GM08714 (cell line): ENCODE results near the gene MEOX2.

Experiments
- H3K4me3 ChIP-seq: fragments of 200-500 bp; sonication (Bioruptor generic); 2 replicates; pipeline ENCODE4 v1.5.1; 2014; ENCODE audit warnings: mild to moderate bottlenecking, low read length, inconsistent platforms
- ZNF274 ChIP-seq: IDR thresholded peaks from 2 replicates; pipeline ENCODE4 v1.6.1; 2012; ENCODE audit warnings: mild to moderate bottlenecking, low read depth, low read length

MEOX2 gene

GRCh38 chr7:15609287-15609686, 77.2 kb downstream of the MEOX2 start:
- no peak overlapping the region for H3K4me3 ChIP-seq
- TF ChIP-seq ZNF274: no peak

- no peak overlapping the region for H3K4me3 ChIP-seq
- no peak for TF ChIP-seq ZNF274
Measured at GRCh38 chr7:15607529-15608210, 78.8 kb downstream of the MEOX2 start.

DNA sequence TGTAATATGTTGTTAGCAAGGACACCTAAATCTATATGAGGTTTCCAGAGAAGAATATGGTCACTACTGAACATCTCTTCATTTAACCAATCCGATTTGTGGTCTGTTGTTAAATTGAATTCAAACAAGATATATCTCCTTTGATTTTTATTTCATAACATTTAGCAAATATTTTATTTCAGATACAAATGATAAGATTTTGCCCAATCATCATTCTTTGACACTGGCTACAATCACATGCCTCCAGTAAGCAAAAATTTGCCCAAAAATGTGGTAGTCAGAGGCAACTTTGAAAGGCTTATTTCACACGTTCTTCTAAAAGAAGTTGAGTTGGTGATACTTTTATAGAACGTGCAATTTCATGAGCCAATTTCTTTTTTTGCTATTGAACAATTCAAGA, 79.9 kb downstream of the MEOX2 start:
- no peak for TF ChIP-seq ZNF274
- no peak overlapping the region for H3K4me3 ChIP-seq

DNA sequence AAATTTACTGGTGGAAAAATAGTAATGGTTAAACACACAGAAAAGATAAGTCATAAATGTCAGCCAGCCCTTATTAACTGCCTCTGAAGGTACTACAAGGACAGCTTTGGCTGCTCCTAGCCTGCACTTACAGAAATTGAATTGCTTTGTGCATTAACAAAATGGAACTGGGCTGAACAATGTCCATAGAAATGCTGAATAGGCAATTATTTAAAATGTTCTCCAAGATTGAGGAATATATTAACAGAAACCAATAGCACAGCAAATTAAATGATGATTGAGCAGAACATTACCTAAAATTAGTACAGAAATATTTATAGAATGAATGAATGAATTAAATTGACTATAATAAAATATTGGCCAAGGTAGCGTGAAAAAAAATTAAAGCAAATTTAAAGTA, 82.3 kb downstream of the MEOX2 start:
- TF ChIP-seq ZNF274: no peak
- H3K4me3 ChIP-seq: no peak overlapping the region

DNA sequence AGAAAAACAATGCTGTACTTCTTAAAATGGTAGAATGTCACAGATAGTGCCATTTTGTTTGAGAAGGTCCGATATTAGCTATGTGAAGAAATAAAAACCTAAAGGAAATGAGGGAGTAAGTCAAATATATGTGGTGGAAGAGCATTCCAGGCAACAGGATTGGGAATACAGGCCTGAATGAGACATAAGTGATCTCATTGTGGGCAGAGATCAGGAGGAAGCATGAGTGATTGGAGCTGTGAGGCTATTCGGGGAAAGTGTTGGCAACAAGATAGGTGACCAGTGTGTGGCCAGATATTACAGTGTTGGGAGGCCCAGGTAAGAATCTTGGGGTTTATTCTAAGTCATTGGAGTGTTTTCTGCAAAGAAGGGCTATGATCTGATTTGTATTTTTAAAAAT, 83.4 kb downstream of the MEOX2 start:
- TF ChIP-seq ZNF274: no peak

DNA sequence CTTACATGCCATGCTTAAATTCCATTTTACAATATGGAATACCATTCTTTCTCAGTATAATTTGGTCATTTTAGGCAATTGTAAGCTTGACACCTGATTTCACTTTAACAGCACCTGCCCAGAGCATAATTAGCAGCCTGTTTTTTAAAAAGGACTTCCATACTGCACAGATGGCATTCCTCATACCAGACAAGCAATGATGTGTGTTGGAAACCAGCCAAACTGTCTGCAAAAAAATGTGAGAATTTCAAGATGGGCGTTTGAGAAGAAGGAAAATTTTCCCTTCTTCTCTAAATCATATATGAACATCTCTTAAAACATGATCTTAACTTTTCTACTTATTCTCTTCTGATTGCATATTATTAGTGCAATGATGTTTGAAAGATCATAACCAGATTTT, 84.2 kb downstream of the MEOX2 start:
- no peak overlapping the region for H3K4me3 ChIP-seq
- no peak for TF ChIP-seq ZNF274

More for the DNA sequence above, 83.4 kb downstream of the MEOX2 start:
- H3K4me3 ChIP-seq: no peak overlapping the region

GRCh38 chr7:15601175-15601574, 85.3 kb downstream of the MEOX2 start:
- H3K4me3 ChIP-seq: no peak overlapping the region
- no peak for TF ChIP-seq ZNF274

- no peak overlapping the region for H3K4me3 ChIP-seq
- no peak for TF ChIP-seq ZNF274
Measured at GRCh38 chr7:15600298-15600697, 86.2 kb downstream of the MEOX2 start.

GRCh38 chr7:15594461-15594860, 92.0 kb downstream of the MEOX2 start:
- TF ChIP-seq ZNF274: no peak
- H3K4me3 ChIP-seq: no peak overlapping the region

DNA sequence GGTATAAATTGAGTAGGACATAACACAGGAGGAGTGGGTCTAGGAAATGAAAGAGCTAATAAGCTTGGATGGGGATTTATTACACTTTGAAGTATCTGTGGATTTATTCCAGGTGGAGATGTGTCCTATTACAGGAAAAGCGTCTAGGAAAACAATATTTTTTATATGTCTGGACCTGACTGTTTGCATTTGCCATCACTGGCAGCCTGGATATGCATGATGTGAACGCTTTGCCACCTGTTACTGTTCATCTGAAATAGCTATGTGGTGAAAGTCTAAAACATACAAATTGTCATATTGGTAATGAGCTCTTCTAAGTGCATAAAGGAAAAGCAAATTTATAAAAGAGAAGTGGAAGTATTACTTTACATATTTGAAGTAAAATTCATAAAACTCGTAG, 93.1 kb downstream of the MEOX2 start:
- TF ChIP-seq ZNF274: no peak
- H3K4me3 ChIP-seq: no peak overlapping the region

DNA sequence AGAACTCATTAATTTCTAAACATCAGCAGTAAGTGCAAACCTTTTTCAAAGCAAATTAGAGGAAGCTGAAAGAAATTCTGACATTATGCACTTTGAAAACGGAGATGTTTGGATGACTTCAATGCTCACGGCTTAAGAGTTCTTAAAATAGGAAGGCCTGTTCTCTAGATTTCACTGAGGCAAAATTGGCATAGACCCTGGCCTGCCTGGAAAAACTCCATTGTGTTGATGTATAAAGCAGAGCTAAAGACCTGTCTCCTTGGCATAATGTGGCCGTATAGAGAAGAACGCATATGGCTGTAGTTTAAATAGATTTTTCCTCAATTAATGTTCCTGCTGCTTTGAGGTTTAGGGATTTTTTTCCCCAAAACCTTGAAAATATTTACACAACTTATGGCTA, 100.2 kb downstream of the MEOX2 start:
- no peak overlapping the region for H3K4me3 ChIP-seq
- no peak for TF ChIP-seq ZNF274

- TF ChIP-seq ZNF274: no peak
- H3K4me3 ChIP-seq: no peak overlapping the region
Measured at GRCh38 chr7:15584575-15584974, 101.9 kb downstream of the MEOX2 start.

DNA sequence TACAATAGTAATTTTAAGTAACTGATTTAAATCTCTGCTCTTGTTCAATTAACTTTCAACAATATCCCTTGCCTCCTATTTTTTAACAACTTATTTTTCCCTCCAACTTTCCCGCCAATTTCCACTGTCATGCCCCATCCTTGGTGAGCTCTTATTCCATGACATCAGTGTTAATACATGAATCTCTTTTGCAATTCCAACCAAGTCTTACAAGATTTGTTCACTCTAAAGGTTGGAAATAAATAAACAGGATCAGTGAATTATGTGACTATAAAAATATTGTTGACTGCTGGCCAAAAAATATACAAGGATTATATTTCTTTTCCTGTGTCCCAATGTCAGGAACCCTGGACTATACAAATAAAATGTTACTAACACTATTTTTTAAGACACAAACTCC, 103.7 kb downstream of the MEOX2 start:
- no peak for TF ChIP-seq ZNF274
- H3K4me3 ChIP-seq: no peak overlapping the region

DNA sequence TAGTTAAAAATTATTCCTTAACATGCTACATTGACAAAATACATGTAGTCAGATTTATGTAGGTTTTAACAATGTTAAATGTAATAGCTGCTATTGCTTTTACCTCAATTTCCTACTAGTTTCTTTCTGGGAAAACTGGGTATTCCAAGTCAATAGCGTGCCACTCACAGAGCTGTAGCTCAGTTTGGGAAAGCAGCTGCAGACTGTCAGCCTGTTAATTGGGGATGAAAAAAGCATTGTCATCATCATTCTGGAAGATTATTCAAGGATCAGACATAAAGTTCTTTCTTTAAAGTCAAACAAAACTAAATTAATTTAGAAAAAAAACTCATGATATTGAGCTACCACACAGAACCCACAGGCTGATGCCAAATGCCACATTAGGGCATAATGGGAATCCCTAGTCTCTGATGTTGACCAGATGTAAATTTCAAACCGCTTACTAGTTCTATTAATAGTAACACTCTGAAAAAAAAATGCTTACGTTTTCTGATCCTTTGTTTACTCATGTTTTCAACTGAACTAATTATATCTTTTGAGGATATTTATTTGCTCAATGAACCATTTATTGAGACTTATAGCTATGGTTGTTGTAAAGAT, 105.0 kb downstream of the MEOX2 start:
- no peak overlapping the region for H3K4me3 ChIP-seq
- TF ChIP-seq ZNF274: no peak

DNA sequence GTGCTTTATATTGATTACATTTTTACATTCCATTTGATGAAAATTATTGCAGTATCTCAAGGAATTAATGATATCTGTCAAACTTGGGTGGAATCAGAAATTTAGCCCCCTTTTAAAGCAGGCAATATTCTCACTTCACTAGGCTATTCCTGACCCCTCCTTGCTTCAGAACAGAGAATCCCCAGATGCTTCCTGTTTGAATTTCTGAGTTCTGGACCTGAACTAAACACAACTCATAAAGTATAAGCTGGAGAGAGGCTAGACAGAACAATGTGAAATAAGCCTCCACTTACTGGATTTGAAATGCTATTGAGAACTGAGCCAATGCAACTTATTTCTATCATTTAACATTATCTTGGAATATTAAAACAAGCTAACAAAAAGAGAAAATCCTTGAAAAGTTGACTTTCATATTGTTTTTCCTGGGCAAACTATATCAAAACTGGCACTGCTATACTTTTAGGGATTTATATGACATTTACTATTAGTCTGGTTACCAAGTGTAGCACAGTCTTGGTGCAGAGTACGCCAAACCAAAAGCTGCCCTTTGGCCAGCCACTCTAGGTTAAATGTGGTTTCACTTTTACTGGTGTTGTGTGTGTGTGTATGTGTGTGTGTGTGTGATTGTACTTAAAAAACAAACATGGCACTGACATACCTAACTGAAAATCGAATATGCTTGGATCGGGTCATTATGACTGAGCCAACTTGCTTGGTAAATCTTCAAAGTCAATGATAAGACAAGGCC, 105.7 kb downstream of the MEOX2 start:
- TF ChIP-seq ZNF274: no peak
- H3K4me3 ChIP-seq: no peak overlapping the region
